HepG2 (cell line): ENCODE measurements around the gene ELF1. TPM values are rescaled to one million over a fixed set of nuclear protein-coding genes. Genes with fewer than 3 reads are reported as not detected.

ENCODE experiments used
- HINFP ChIP-seq: sonication (generic); formaldehyde crosslinking; IDR thresholded peaks from 2 replicates; pipeline ENCODE4 v1.4.0; 2020; ENCODE audit warnings: low read depth, mild to moderate bottlenecking, missing genetic modification reagents
- NCOA5 ChIP-seq: sonication (generic); formaldehyde crosslinking; IDR thresholded peaks from 2 replicates; pipeline ENCODE4 v1.4.0; 2020; ENCODE audit warnings: missing genetic modification reagents
- PBX2 ChIP-seq: IDR thresholded peaks from 2 replicates; pipeline ENCODE4 v1.6.1; 2016; ENCODE audit warnings: control low read depth
- SSRP1 ChIP-seq: IDR thresholded peaks from 2 replicates; pipeline ENCODE4 v1.6.1; 2016; ENCODE audit warnings: control low read depth
- ZFX ChIP-seq: sonication (generic); formaldehyde crosslinking; IDR thresholded peaks from 2 replicates; pipeline ENCODE4 v1.4.0; 2020; ENCODE audit warnings: mild to moderate bottlenecking, low read depth, missing genetic modification reagents, moderate library complexity
- ZNF121 ChIP-seq: sonication (generic); formaldehyde crosslinking; IDR thresholded peaks from 2 replicates; pipeline ENCODE4 v1.5.0; 2020; ENCODE audit warnings: mild to moderate bottlenecking, missing genetic modification reagents
- ZNF800 ChIP-seq: sonication (generic); formaldehyde crosslinking; IDR thresholded peaks from 2 replicates; pipeline ENCODE4 v1.4.0; 2020; ENCODE audit warnings: missing genetic modification reagents
- polyA plus RNA-seq, 8 experiments: library from polyadenylated mRNA; depleted of rRNA in 3 of 8; stranded (reverse) in 7 of 8; unstranded in 1 of 8; fragments of >200 nt; fragmentation: Illumina TruSeq in 4 of 8; extraction: Trizol in 4 of 8; gene quantifications; 2 replicates each; pipeline versions ENCODE4 v1.2.1 to v1.2.3, GENCODE V29; 2011 to 2016; ENCODE audit warnings: low read depth in 4 of 8, missing spikeins in 1 of 8, mixed read lengths in 1 of 8; ENCODE audit not compliant: insufficient read depth in 1 of 8
- total RNA-seq, 5 experiments: library from RNA; depleted of rRNA; stranded (reverse); fragments of >200 nt; fragmentation: Illumina TruSeq; extraction: Trizol; gene quantifications; 2 replicates each; pipeline ENCODE4 v1.2.3, GENCODE V29; 2016; ENCODE audit warnings: low read depth in 1 of 5
- TF ChIP-seq, protein P1 (sequence below): sonication (generic); formaldehyde crosslinking; IDR thresholded peaks from 2 replicates; pipeline ENCODE4 v1.9.0; 2021; ENCODE audit warnings: missing genetic modification reagents, borderline replicate concordance

ELF1 gene
- total and polyA plus RNA-seq, 2 of the 13 experiments (the other 11 are each of a cell fraction or from before 2014, with no cell fraction given): 24.6 to 71.5 TPM

GRCh38 chr13:40961214-40961613, 57.9 kb downstream of the ELF1 start (continued):
- TF ChIP-seq ZNF800 (CRISPR knock-in tag): no peak
- no peak for TF ChIP-seq PBX2 (CRISPR knock-in tag)
- no peak for TF ChIP-seq NCOA5 (CRISPR knock-in tag)
- peak; percentile 71 for TF ChIP-seq ZNF121 (CRISPR knock-in tag)
- TF ChIP-seq, protein P1, sequence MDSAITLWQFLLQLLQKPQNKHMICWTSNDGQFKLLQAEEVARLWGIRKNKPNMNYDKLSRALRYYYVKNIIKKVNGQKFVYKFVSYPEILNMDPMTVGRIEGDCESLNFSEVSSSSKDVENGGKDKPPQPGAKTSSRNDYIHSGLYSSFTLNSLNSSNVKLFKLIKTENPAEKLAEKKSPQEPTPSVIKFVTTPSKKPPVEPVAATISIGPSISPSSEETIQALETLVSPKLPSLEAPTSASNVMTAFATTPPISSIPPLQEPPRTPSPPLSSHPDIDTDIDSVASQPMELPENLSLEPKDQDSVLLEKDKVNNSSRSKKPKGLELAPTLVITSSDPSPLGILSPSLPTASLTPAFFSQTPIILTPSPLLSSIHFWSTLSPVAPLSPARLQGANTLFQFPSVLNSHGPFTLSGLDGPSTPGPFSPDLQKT (CRISPR knock-in tag): no peak
- no peak for TF ChIP-seq ZFX (CRISPR knock-in tag)
- no peak for TF ChIP-seq SSRP1 (CRISPR knock-in tag)
- TF ChIP-seq HINFP (CRISPR knock-in tag): no peak
- TF ChIP-seq, all 625 proteins: peak for 2
